ENCODE measurements around the gene C22orf39.

The C22orf39 gene

GRCh38 chr22:19402642-19403191, 44.8 kb downstream of the C22orf39 start:
- in situ Hi-C loops (cut with MboI; ENCODE audit: low sequenced_read_pairs) = no loop called here

- in situ Hi-C loops (cut with MboI; ENCODE audit: low sequenced_read_pairs) = no loop called here
These were observed 46.0 kb downstream of the C22orf39 start for GRCh38 chr22:19401483-19401882.

GRCh38 chr22:19400881-19401280, 46.6 kb downstream of the C22orf39 start:
- in situ Hi-C loops (cut with MboI; ENCODE audit: low sequenced_read_pairs) = no loop called here

- in situ Hi-C loops (cut with MboI; ENCODE audit: low sequenced_read_pairs) = no loop called here
These were observed 48.9 kb downstream of the C22orf39 start for GRCh38 chr22:19398652-19399051.

- in situ Hi-C loops (cut with MboI; ENCODE audit: low sequenced_read_pairs) = no loop called here
These were observed 49.3 kb downstream of the C22orf39 start for GRCh38 chr22:19398206-19398605.

- in situ Hi-C loops (cut with MboI; ENCODE audit: low sequenced_read_pairs) = no loop called here
These were observed 49.8 kb downstream of the C22orf39 start for GRCh38 chr22:19397734-19398104.

- in situ Hi-C loops (cut with MboI; ENCODE audit: low sequenced_read_pairs) = no loop called here
These were observed 50.4 kb downstream of the C22orf39 start for GRCh38 chr22:19396934-19397733.

GRCh38 chr22:19396561-19396933, 51.0 kb downstream of the C22orf39 start:
- in situ Hi-C loops (cut with MboI; ENCODE audit: low sequenced_read_pairs) = no loop called here

- in situ Hi-C loops (cut with MboI; ENCODE audit: low sequenced_read_pairs) = no loop called here
These were observed 52.2 kb downstream of the C22orf39 start for GRCh38 chr22:19395276-19395675.

- in situ Hi-C loops (cut with MboI; ENCODE audit: low sequenced_read_pairs) = no loop called here
These were observed 53.0 kb downstream of the C22orf39 start for GRCh38 chr22:19394274-19395050.

GRCh38 chr22:19393704-19394103, 53.8 kb downstream of the C22orf39 start:
- in situ Hi-C loops (cut with MboI; ENCODE audit: low sequenced_read_pairs) = no loop called here
